HCT116 (cell line): ENCODE results near the gene SNX4. TPM values are rescaled to one million over a fixed set of nuclear protein-coding genes. Genes with fewer than 3 reads are reported as not detected.

ENCODE experiments used
- ATAC-seq: fragments of 200-7000 bp; cut with Tn5 transposase; 2 replicates; pipeline ENCODE4 v1.9.1; 2020; ENCODE audit warnings: mild to moderate bottlenecking, moderate library complexity
- BruUV-seq: library from RNA; stranded (reverse); fragments of 400-500 nt; replicated peaks from 2 replicates; lab custom pipeline; 2021; lab: Mats Ljungman, UMichigan
- CTCF ChIA-PET: fragments of 300-600 bp; sonication (Branson Sonifier 250); formaldehyde crosslinking; loops from one replicate; lab custom pipeline; 2021; ENCODE audit warnings: antibody characterized with exemption; lab: Charles Lee
- POLR2A ChIA-PET: fragments of 300-600, 350-600 bp; sonication (Branson Sonifier 250); formaldehyde crosslinking; loops from one replicate; lab custom pipeline; 2021; ENCODE audit warnings: antibody characterized with exemption; lab: Charles Lee
- RAD21 ChIA-PET, 2 experiments: fragments of 300-600 bp; sonication (Branson Sonifier 250); formaldehyde crosslinking; loops; one replicate each; lab custom pipeline; 2023; ENCODE audit warnings: low total read pairs in 2 of 2; ENCODE audit not compliant: uncharacterized antibody in 2 of 2, unreplicated experiment in 2 of 2, low non-redundant PET in 1 of 2; lab: Charles Lee
- DNase-seq: peaks from one replicate; pipeline ENCODE4 v3.0.0-alpha.2; 2010; ENCODE audit warnings: low read depth, low spot score
- H2AFZ ChIP-seq: fragments of 200-600 bp; shearing (Covaris generic), sonication (generic); 2 replicates; pipeline ENCODE4 v1.6.1; 2017; ENCODE audit warnings: low read depth, mixed run types, mixed read lengths, antibody characterized with exemption, low read length; ENCODE audit not compliant: poor library complexity, severe bottlenecking
- H3K27ac ChIP-seq: 2 replicates; pipeline ENCODE4 v1.5.1; 2012; ENCODE audit warnings: low read depth, low read length
- H3K27me3 ChIP-seq: fragments of 200-600 bp; sonication (generic); 2 replicates; pipeline ENCODE4 v1.6.1; 2016; ENCODE audit warnings: mixed run types, low read length, mixed read lengths; ENCODE audit not compliant: insufficient read depth
- H3K36me3 ChIP-seq, 2 experiments: fragments of 200-500 bp in 1 of 2; fragments of 200-600 bp in 1 of 2; sonication (Bioruptor generic) in 1 of 2; sonication (generic) in 1 of 2; 2 replicates each; pipeline versions ENCODE4 v1.5.1 to v1.6.1; 2014 to 2016; ENCODE audit warnings: low read length in 2 of 2, inconsistent platforms in 1 of 2, mixed read lengths in 1 of 2, mixed run types in 1 of 2; ENCODE audit not compliant: insufficient read depth in 2 of 2, control insufficient read depth in 1 of 2
- H3K4me1 ChIP-seq, 2 experiments: fragments of 200-600 bp in 1 of 2; sonication (generic) in 1 of 2; 2 replicates each; pipeline versions ENCODE4 v1.5.1 to v1.6.1; 2012 to 2017; ENCODE audit warnings: low read length in 2 of 2, inconsistent platforms in 1 of 2, mild to moderate bottlenecking in 1 of 2, mixed read lengths in 1 of 2, mixed run types in 1 of 2, moderate library complexity in 1 of 2; ENCODE audit not compliant: insufficient read depth in 2 of 2, control insufficient read depth in 1 of 2
- H3K4me2 ChIP-seq: fragments of 200-600 bp; sonication (generic); 2 replicates; pipeline ENCODE4 v1.6.1; 2017; ENCODE audit warnings: mixed run types, low read length, mixed read lengths
- H3K4me3 ChIP-seq, 2 experiments: fragments of 200-600 bp in 1 of 2; sonication (generic) in 1 of 2; replicated peaks in 1 of 2; 2 replicates each; pipeline ENCODE4 v1.5.1; 2011 to 2016; ENCODE audit warnings: low read length in 2 of 2, control low read depth in 1 of 2, low read depth in 1 of 2, mild to moderate bottlenecking in 1 of 2, mixed read lengths in 1 of 2, mixed run types in 1 of 2
- H3K79me2 ChIP-seq: fragments of 200-600 bp; sonication (generic); 2 replicates; pipeline ENCODE4 v1.6.1; 2017; ENCODE audit warnings: mild to moderate bottlenecking, mixed run types, low read length, moderate library complexity, mixed read lengths; ENCODE audit not compliant: insufficient read depth
- H3K9ac ChIP-seq: fragments of 200-600 bp; sonication (generic); 2 replicates; pipeline ENCODE4 v1.6.1; 2016; ENCODE audit warnings: low read length, mixed read lengths
- H3K9me2 ChIP-seq: fragments of 200-600 bp; sonication (generic), shearing (Covaris generic); 2 replicates; pipeline ENCODE4 v1.6.1; 2017; ENCODE audit warnings: mixed run types, mild to moderate bottlenecking, moderate library complexity; ENCODE audit not compliant: insufficient read depth
- H3K9me3 ChIP-seq, 2 experiments: fragments of 200-500 bp in 1 of 2; fragments of 200-600 bp in 1 of 2; sonication (Bioruptor generic) in 1 of 2; sonication (generic) in 1 of 2; 2 replicates each; pipeline ENCODE4 v1.6.1; 2014 to 2017; ENCODE audit warnings: low read length in 2 of 2, mixed read lengths in 2 of 2, inconsistent platforms in 1 of 2, low read depth in 1 of 2, mild to moderate bottlenecking in 1 of 2, mixed run types in 1 of 2, moderate library complexity in 1 of 2; ENCODE audit not compliant: control insufficient read depth in 1 of 2, insufficient read depth in 1 of 2
- H4K20me1 ChIP-seq: fragments of 200-600 bp; sonication (generic), shearing (Covaris generic); 2 replicates; pipeline ENCODE4 v1.6.1; 2017; ENCODE audit warnings: mixed run types, mild to moderate bottlenecking, moderate library complexity; ENCODE audit not compliant: insufficient read depth
- CEBPB ChIP-seq: IDR thresholded peaks from 2 replicates; pipeline ENCODE4 v1.6.1; 2012; ENCODE audit warnings: low read depth
- EGR1 ChIP-seq: IDR thresholded peaks from 2 replicates; pipeline ENCODE4 v1.6.1; 2012; ENCODE audit warnings: low read depth
- EZH2 ChIP-seq: fragments of 200-600 bp; sonication (generic); IDR thresholded peaks from 2 replicates; pipeline ENCODE4 v1.6.1; 2017; ENCODE audit warnings: antibody characterized with exemption, mixed run types
- EZH2phosphoT487 ChIP-seq: fragments of 200-600 bp; IDR thresholded peaks from 2 replicates; pipeline ENCODE4 v1.6.1; 2018; ENCODE audit warnings: antibody characterized with exemption, borderline replicate concordance
- JUND ChIP-seq: IDR thresholded peaks from 2 replicates; pipeline ENCODE4 v1.6.1; 2012
- POLR2A ChIP-seq: IDR thresholded peaks from 2 replicates; pipeline ENCODE4 v1.7.0; 2011; ENCODE audit warnings: borderline replicate concordance; ENCODE audit not compliant: insufficient read depth, insufficient read length; ENCODE audit errors: extremely low read depth
- RAD21 ChIP-seq: IDR thresholded peaks from 2 replicates; pipeline ENCODE4 v1.6.1; 2012; ENCODE audit warnings: low read depth, mild to moderate bottlenecking
- SIN3A ChIP-seq: IDR thresholded peaks from 2 replicates; pipeline ENCODE4 v1.6.1; 2012; ENCODE audit warnings: low read depth
- SP1 ChIP-seq: IDR thresholded peaks from 2 replicates; pipeline ENCODE4 v1.6.1; 2012; ENCODE audit warnings: low read depth
- TCF7L2 ChIP-seq: IDR thresholded peaks from 2 replicates; pipeline ENCODE4 v1.7.0; 2011; ENCODE audit warnings: borderline replicate concordance, inconsistent platforms; ENCODE audit not compliant: insufficient read depth, insufficient read length; ENCODE audit errors: extremely low read depth
- ZNF274 ChIP-seq: fragments of 200-500 bp; sonication (Bioruptor generic); IDR thresholded peaks from 2 replicates; pipeline ENCODE4 v1.6.1; 2014; ENCODE audit warnings: mild to moderate bottlenecking, low read depth, low read length, inconsistent platforms
- intact Hi-C: fragments of 100-400 bp; cut with micrococcal nuclease; formaldehyde crosslinking; loops from 2 replicates; pipeline ENCODE4 v1.10.0; 2022
- total RNA-seq: library from RNA; stranded (reverse); gene quantifications from one replicate; pipeline ENCODE4 v1.2.1, GENCODE V29; 2021; ENCODE audit not compliant: unreplicated experiment

Gene SNX4
- total RNA-seq, 1 experiment from 2014 or later, result 21.1 TPM

GRCh38 chr3:125480656-125481374 lies 39.2 kb downstream of the SNX4 start:
- DNase-seq, result no peak
- intact Hi-C loops, result no loop called here
- no TSS peak for BruUV-seq
- H3K27me3 ChIP-seq, result no peaks in the 10 kb centered on the region
- H3K4me2 ChIP-seq, result no peak overlapping the region
- POLR2A ChIA-PET, result no interaction called here
- no peak overlapping the region for H3K27ac ChIP-seq
- no peak overlapping the region for H3K4me3 ChIP-seq
- CTCF ChIA-PET, result no interaction called here
- RAD21 ChIA-PET, result no interaction called here
- H3K9ac ChIP-seq, result no peak overlapping the region
- H3K79me2 ChIP-seq, result no peaks in the 10 kb centered on the region
- peaks cover 2 to 4% of the 10 kb centered on the region in 2 experiments; a peak in 1 of 4 replicates for H3K36me3 ChIP-seq
- no peak overlapping the region for H2AFZ ChIP-seq
- no peaks in the 10 kb centered on the region for H3K4me1 ChIP-seq
- H3K9me3 ChIP-seq, result no peaks in the 10 kb centered on the region
- no peak for TF ChIP-seq CEBPB
- TF ChIP-seq EZH2phosphoT487, result no peak
- TF ChIP-seq ZNF274, result no peak
- TF ChIP-seq RAD21, result no peak
- TF ChIP-seq TCF7L2, result no peak
- TF ChIP-seq EZH2, result no peak
- TF ChIP-seq EGR1, result no peak
- TF ChIP-seq JUND, result no peak
- no peak for TF ChIP-seq SIN3A
- no peak for TF ChIP-seq SP1
- TF ChIP-seq, all 23 proteins: peak for 0
- Histone ChIP-seq H4K20me1 (no peaks in the 10 kb centered on the region), H3K9me2 (no peaks in the 10 kb centered on the region)
- ATAC-seq, result no peak

DNA sequence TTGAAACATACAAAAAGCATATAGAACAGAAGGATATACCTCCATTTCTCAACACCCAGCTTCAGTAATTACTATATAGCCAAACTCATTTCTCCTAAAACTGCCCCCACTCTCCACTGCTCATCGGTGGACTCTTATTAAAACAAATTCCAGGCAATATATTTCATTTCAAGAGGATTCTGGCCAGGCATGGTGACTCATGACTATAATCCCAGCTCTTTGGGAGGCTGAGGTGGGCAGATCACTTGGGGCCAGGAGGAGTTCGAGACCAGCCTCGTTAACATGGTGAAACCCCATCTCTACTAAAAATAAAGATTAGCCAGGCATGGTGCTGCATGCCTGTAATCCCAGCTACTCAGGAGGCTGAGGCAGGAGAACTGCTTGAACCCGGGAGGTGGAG lies 40.9 kb downstream of the SNX4 start:
- TF ChIP-seq POLR2A, result no peak
- Histone ChIP-seq H3K4me3 (no peak overlapping the region), H4K20me1 (no peaks in the 10 kb centered on the region), H3K27ac (no peak overlapping the region), H3K4me1 (no peaks in the 10 kb centered on the region), H3K9ac (no peak overlapping the region), H2AFZ (no peak overlapping the region), H3K27me3 (no peaks in the 10 kb centered on the region), H3K9me2 (no peaks in the 10 kb centered on the region), H3K79me2 (no peaks in the 10 kb centered on the region), H3K4me2 (no peak overlapping the region), H3K9me3 (no peaks in the 10 kb centered on the region), H3K36me3 (peaks cover 2 to 4% of the 10 kb centered on the region in 2 experiments; a peak in 2 of 4 replicates)
- BruUV-seq, result no TSS peak
- POLR2A ChIA-PET, result no interaction called here
- RAD21 ChIA-PET, result no interaction called here
- ATAC-seq, result no peak
- DNase-seq, result no peak
- intact Hi-C loops, result no loop called here
- CTCF ChIA-PET, result no interaction called here
